Sigmoid colon (tissue), 4 donors: ENCODE measurements around the gene CDIPT.

Source experiments
- CTCF ChIP-seq, 4 experiments: fragments of 450-650 bp in 3 of 4; fragments of 200-600 bp in 1 of 4; IDR thresholded peaks; one replicate each; pipeline ENCODE4 v1.5.1; 2016 to 2019; ENCODE audit warnings: antibody characterized with exemption in 4 of 4, mild to moderate bottlenecking in 3 of 4, moderate library complexity in 2 of 4
- EP300 ChIP-seq, 4 donors: sonication (generic); formaldehyde crosslinking; IDR thresholded peaks; one replicate each; pipeline ENCODE4 v1.6.1; 2017; ENCODE audit warnings: antibody characterized with exemption in 4 of 4
- POLR2AphosphoS5 ChIP-seq, 4 donors: sonication (generic); formaldehyde crosslinking; IDR thresholded peaks; one replicate each; pipeline ENCODE4 v1.6.1; 2017; ENCODE audit warnings: antibody characterized with exemption in 4 of 4

- TF ChIP-seq CTCF (IDR thresholded peaks at IDR 0.05) = no peak
- no peak for TF ChIP-seq POLR2AphosphoS5 (IDR thresholded peaks at IDR 0.05)
- no peak for TF ChIP-seq EP300 (IDR thresholded peaks at IDR 0.05)
Measured at GRCh38 chr16:29850998-29851397, 12.0 kb downstream of the CDIPT start.
